SKM-1 (cell line): Measurements from ENCODE around the gene ANO3.

ENCODE experiments used
- DNase-seq: peaks from one replicate; lab custom pipeline; 2025; ENCODE audit not compliant: unreplicated experiment; lab: John Stamatoyannopoulos, UW

ANO3 gene

GRCh38 chr11:26353010-26353409, 21.1 kb downstream of the ANO3 start:
- no peak for DNase-seq

GRCh38 chr11:26359055-26359454, 27.1 kb downstream of the ANO3 start:
- DNase-seq, result no peak

- DNase-seq, result no peak
These were observed 33.4 kb downstream of the ANO3 start for GRCh38 chr11:26365284-26365683.

DNA sequence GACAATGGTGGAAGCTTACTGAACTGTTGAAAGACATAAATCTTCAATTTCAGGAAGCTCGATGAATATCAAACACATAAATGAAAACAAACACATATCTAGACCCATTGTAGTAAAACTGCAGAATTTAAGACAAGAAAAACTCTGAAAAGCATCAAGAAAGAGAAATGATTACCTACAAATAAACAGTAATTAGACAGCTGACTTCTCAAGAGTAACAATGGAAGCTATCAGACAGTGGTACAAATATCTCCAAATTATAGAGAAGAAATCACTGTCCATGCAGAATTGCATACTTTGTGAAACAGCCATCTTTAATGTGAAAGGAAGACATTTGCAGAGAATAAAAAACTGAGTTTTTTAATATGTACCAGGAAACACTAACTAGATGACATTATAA, 45.7 kb downstream of the ANO3 start:
- DNase-seq, result no peak

- DNase-seq, result no peak
These were observed 67.4 kb downstream of the ANO3 start for GRCh38 chr11:26399336-26399735.

GRCh38 chr11:26410706-26411366, 78.9 kb downstream of the ANO3 start:
- no peak for DNase-seq

GRCh38 chr11:26412955-26413354, 81.0 kb downstream of the ANO3 start:
- no peak for DNase-seq

GRCh38 chr11:26418386-26418912, 86.5 kb downstream of the ANO3 start:
- no peak for DNase-seq

GRCh38 chr11:26420331-26420730, 88.4 kb downstream of the ANO3 start:
- no peak for DNase-seq

- DNase-seq, result no peak
These were observed 92.3 kb downstream of the ANO3 start for GRCh38 chr11:26424255-26424654.

GRCh38 chr11:26439854-26440253, 107.9 kb downstream of the ANO3 start:
- no peak for DNase-seq

GRCh38 chr11:26442131-26442530, 110.2 kb downstream of the ANO3 start:
- no peak for DNase-seq

DNA sequence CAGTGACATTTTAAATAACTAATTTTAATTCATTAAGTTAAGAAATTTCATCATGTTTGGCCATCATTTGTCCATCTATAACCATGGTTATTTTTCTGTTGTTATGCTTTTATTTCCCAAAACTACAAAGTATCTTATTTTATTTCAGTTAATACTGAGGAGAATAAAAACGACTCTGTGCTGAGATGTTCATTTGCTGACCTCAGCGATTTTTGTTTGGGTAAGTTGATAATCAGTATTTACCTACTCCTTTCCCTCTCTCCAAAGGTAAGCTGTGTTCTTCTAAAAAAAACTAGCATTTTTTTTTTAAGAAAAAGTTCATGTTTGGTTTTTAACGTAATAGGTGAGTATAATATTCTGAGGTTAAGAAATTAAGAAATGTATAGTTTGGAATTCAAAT, 111.7 kb downstream of the ANO3 start:
- DNase-seq, result no peak

GRCh38 chr11:26457636-26458035, 125.7 kb downstream of the ANO3 start:
- DNase-seq, result no peak

- DNase-seq, result no peak
These were observed 133.3 kb downstream of the ANO3 start for GRCh38 chr11:26465274-26465673.

- DNase-seq, result no peak
These were observed 135.6 kb downstream of the ANO3 start for GRCh38 chr11:26467506-26467905.

DNA sequence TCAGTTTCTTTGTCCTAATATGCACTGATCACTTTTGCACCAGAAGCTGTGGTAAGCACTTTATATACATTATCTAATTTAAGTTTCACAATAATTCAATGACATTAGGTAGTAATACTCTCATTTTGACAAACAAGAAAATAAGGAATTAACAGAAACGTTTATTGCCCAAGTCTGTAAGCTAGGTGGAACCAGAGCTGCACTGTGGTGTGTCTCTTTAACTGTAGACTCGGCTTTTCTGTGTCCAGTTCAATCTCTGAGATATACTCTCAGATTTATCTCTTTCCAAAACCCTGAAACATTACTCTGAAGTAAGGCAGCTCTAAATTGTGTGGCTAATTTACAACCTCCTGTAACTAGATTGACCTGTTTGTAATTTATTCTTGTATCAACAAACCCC, 139.1 kb downstream of the ANO3 start:
- DNase-seq, result no peak

- no peak for DNase-seq
These were observed 141.6 kb downstream of the ANO3 start for GRCh38 chr11:26473216-26474194.

- no peak for DNase-seq
These were observed 142.5 kb downstream of the ANO3 start for GRCh38 chr11:26474401-26474800.

DNA sequence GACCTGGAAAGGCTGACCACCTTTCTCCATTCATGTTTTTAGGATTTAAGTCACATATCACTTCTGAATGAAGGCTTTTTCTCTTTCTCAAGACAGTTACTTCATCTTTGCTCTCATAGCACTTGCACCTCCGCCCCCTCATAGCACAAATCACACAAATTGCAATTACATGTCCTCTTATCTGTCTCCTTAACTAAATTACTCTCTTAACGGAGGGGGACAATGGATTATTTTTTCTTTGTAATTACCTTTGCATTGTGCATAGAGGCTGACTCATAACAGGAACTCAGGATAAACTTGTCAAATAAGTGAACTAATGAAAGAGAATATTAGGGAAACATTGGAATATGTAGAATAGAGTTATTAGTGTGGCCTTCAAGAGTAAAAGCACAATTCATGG, 145.5 kb downstream of the ANO3 start:
- no peak for DNase-seq

DNA sequence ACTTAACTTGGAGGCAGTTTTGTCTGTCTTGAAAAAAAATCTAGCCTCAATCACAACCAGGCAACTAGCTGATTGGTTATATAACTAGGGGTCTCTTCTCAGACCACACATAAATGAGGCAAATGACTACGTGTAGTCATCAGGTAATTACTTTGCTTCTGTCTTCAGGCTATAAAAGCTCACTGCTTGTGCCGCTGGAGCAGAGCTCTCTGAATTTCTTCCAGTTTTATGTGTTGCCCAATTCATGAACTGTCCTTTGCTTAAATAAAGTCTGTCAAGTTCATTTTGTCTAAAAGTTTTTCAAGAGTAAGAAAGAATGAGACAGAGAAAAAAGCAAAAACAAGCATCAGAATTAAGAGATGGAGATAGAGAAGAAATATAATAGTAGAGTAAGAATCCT, 146.8 kb downstream of the ANO3 start:
- DNase-seq, result no peak

- no peak for DNase-seq
These were observed 148.1 kb downstream of the ANO3 start for GRCh38 chr11:26480041-26480440.
